NCI-H1048 (cell line): ENCODE measurements around the gene CMC1.
"Not testable (repeated sequence)": the region's sequence is repeated elsewhere in the genome, so short reads cannot be mapped to it uniquely, and the experiment has no call there.

Experiments
- DNase-seq: peaks from one replicate; lab custom pipeline; 2025; lab: John Stamatoyannopoulos, UW

Gene CMC1, protein sequence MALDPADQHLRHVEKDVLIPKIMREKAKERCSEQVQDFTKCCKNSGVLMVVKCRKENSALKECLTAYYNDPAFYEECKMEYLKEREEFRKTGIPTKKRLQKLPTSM

DNA sequence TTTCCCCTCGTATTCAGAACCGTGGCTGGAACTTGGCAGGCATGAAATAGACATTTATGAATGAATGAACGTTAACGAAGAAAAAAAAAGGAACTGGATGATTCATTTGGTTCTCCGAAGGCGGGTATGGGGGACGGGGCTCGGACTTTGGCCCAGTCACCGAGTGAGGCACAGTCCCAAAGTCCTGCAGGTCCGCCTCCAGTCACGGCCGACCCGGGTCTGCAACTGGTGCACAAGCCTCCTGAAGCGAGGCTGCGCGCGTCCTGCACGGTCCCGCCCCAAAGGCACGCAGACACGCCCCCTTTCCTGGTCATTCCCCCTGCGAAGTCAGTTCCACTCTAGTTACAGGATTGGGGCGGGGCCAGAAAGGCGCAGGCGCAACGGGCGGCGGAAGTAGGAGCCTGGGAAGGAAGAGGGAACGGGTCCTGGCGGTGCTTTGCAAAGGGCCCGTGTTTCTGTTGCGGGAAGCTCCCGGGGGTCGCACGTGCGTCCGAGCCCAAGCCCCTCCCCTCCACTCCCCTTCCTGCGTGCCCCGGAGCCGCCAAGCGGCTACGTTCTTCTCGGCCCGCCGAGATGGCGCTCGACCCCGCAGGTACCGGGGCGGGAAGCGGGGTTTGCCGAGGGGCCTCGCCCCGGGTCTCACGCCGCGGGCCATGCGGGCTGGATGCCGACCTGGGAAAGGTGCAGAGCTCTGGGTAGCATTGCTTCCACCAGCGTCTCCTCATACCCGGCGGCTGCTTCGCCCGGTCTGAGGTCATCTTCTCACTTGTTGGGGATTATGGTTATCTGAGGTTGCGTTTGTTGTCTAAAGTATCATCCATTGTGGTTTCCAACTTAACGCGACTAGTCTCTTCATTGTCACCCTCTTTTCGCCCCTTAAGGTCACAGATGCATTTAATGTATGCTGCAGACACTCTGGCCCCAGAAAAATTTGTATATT, at the start of gene CMC1:
Gene CMC1 (plus strand): TSS at position 399 of the 940 bp plus-strand sequence. CDS start 175 bp downstream, at position 574.
- peak; percentile 97 for DNase-seq

DNA sequence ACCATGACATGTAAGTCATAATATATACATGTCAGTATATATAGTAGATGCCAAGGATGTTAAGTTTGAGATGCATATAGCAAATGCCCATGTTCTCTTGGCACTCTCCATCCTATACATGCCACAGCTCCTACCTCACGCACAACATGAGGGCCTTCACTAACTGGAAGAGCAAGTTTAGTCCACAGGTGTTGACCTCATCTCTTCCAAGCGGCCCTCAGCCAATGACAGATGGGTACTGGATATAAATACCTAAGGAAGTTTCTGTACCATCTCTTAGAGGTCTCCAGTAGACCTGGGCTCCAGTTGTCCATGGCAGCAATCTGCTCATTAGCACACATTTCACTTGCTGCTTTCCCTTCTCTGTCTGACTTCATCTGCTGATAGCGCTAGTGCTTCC, 43.3 kb upstream of the CMC1 start:
- DNase-seq = no peak

DNA sequence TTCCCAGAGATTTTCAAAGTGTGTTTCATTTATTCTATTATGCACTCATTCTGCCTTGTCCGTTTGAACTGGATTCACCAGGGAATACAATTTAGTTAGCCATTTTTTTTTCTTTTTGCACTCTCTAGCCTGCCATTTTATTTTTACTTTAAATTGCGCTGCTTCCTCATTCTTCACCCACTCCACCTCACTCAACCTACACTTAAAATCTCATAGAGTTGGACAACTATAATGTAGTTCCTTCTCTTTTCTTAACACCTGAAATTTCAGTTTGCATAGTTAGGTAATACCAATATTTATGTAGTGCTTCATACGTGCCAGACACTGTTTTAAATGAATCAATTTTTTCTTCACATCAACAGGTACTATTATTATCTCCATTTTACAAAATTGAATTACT, 42.4 kb upstream of the CMC1 start:
- no peak for DNase-seq

DNA sequence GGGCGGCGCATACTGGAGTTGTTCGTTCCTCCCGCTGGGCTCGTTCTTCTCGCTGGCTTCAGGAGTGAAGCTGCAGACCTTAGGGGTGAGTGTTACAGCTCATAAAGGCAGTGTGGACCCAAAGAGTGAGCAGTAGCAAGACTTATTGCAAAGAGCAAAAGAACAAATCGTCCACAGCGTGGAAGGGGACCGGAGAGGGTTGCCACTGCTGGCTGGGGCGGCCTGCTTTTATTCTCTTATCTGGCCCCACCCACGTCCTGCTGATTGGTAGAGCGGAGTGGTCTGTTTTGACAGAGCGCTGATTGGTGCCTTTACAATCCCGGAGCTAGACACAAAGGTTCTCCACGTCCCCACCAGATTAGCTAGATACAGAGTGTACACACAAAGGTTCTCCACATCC, 41.8 kb upstream of the CMC1 start:
- DNase-seq = not testable (repeated sequence)

DNA sequence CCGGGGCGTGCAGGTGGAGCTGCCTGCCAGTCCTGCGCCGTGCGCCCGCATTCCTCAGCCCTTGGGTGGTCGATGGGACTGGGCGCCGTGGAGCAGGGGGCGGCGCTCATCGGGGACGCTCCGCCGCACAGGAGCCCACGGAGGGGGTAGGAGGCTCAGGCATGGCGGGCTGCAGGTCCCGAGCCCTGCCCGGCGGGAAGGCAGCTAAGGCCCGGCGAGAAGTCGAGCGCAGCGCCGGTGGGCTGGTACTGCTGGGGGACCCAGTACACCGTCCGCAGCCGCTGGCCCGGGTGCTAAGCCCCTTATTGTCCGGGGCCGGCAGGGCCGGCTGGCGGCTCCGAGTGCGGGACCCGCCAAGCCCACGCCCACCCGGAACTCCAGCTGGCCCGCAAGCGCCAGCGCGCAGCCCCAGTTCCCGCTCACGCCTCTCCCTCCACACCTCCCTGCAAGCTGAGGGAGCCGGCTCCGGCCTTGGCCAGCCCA, 41.0 kb upstream of the CMC1 start:
- not testable (repeated sequence) for DNase-seq

DNA sequence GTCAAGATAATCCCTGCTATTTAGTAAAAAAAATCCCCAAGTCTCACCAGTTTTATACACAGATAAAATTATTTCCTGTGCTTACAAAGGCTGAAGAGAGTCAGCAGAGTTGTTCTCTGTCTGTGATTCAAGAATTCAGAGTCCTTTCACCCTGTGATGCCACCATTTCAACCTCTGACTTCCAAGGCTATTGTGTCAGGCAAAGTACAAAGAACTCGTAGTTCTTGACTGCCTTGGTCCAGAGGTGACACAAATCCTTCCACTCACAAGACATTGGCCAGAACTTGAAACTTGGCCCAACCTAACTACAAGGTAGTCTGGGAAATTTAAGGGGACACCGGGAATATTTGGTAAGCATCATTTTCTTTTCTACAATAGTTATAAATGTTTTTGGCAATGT, 34.9 kb upstream of the CMC1 start:
- DNase-seq = no peak

DNA sequence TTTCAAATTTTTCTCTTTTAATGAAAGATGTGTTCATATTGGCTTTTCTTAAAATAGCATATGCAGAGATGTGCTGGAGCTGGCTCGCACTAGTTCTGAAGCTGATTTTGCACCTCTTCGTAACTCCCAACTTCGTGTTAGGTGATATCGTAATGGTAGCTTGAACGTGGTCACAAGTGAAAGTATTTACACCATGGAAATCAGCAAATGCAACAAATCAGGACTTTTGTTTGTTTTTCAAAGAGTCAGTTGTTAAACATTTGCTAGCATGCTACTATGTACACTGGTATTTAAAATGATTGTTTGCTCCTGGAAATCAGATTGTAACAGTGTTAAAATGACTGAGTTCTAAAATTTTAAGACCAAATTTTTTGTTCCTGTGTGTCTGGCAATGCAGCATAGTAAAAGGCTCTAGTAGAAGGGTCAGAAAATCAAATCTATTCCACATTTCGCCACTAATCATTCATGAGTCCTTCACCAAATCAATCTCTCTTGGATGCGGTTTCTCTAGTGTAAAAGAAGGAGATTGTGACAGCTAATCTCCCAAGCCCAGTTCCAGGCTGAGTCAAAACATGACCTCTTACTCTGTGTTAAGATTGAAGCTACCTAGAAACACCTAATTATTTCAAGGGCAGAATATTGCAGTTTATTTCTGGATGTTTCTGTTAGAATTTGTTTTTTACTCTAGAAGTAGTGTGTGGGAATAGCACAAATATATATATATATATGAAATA, 34.3 kb upstream of the CMC1 start:
- DNase-seq = no peak

DNA sequence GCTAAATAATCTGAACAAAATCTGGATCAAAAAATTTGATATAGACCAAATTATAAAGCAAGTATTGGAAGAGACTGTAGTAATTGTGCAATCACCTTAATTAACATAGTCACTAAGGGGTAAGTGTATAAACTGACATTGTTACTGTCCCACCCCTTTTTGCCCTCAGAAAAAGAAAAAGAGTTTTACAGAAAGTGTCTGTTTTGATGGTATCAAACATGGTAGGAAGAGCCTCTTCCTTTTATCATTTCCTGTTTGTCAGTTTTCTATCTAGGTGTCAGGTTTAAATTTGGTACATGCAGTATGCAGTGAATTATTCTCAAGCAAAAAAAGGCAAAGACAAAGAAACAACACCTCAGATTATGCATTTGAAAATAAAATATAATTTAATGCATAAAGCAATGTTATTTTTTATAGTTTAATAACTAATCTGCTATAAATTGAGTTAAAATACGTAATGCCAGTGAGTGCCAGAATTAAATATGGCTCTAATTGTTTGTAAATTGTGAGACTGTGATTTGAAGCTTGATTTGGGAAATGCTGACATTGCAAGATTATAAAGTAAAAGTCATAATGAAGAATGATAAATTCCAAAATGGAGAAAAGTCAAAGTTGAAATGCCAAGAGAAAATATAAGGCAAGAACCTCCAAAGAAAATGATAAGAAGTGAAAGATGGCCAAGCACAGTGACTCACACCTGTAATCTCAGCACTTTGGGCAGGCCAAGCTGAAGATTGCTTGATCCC, 30.3 kb upstream of the CMC1 start:
- DNase-seq = no peak

DNA sequence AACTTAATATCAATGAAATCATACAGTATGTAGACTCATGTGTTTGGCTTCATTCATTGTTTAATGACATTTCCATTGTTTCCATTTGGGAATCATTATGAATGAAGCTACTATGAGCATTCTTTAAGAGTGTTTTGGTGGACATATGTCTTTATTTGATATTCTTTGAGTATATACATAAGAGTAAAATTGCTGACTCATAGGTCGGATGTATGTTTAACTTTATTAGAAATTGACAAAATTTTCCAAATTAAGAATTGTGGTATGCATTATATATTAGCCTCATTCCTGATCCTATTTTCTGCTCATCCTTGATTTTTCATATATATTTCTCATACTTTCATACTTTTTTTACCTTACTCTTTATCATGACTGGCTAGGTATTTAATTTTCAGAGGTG, 28.7 kb upstream of the CMC1 start:
- DNase-seq = no peak

DNA sequence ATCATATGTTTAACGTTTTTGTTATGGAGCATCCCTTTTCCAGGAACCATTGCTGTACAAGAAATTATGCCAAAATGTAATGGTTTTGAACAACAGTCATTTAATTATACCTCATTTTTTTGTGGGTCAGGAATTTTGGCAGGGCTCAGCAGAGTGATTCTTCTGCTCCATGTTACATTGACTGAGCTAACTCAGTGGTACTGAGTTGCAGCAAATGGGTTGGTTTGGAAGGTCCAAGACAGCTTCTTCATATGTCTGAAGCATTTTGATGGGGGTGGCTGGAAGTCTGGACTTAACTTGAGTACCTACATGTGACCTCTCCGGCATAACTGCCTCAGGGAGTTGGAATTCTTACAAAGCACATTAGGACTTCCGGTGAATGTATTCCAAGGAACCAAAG, 26.0 kb upstream of the CMC1 start:
- no peak for DNase-seq

DNA sequence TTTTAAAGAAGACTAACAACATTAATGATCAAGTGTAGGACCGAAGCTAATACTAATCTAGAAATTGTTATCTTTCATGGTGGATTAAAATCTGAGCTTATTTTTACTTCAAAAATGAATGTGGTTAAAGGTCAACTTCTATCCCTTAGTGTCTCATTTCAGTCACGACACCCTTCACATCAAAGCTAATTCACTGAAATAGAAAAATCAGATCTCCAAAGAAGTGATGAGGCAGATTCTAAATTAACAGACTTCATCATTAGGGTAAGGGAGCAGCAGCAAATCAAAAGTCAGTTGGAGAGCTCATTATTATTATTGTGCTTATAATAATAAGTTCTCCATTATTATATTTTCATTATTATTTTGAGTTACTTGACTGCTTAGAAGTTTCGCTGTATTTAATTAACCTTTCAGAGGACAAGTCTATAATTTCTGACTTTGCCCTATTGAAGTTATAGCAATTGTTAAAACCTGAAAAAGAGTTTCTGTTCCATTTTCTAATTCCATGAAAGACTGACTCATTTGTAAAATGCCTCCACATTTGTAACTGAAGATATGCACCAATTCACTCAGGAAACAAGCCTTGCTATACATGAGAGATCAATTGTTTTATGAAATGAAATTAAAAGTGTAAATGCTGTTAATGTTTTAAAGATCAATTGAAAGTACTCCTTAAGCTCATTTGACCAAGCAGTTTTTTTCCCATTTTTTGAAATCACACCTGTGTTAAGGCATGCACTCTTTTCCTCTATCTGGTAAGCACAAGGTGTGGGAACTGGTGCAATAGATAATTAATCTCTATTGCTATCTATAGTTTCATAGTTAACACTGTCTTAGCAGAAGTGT, 23.1 kb upstream of the CMC1 start:
- DNase-seq = no peak

DNA sequence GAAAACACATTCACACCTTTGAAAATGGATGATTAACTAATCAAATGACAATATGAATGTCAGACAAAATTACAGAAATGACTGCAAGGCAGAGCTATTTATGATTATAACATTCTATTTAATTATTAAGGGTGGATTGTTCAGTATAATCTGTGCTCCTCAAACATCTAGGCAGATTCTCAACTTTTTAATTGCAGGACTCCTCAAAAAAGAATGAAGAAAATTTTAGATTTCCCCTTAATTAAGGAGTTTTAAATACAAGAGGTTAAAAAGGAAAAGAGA, 22.6 kb upstream of the CMC1 start:
- DNase-seq = no peak

DNA sequence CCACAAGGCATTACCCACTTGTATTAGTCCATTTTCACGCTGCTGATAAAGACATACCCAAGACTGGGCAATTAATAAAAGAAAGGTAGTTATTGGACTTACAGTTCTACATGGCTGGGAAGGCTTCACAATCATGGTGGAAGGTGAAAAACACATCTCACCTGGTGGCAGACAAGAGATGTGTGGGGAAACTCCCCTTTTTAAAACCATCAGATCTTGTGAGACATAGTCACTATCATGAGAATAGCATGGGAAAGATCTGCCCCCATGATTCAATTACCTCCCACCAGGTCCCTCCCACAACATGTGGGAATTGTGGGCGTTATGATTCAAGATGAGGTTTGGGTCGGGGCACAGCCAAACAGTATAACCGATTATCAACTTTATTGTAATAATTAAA, 17.0 kb upstream of the CMC1 start:
- DNase-seq = no peak

DNA sequence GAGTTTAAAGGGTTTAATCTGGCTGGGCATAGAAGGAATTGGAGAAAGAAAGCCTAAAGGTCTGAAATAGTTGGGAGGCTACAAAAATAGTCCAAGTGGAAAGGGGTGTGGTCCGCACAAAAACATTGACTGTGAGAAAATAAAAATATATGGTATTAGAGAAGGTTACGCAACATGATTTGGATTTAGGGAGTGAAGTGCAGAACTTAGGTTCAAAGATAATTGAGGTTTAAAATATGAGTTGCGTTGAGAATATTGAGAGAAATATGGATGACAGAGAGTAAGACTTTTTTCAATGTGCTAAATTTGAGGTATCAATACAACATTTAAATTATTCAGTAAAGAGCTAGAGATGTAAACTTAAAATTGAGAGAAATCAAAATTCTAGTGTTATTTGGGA, 15.4 kb upstream of the CMC1 start:
- no peak for DNase-seq

DNA sequence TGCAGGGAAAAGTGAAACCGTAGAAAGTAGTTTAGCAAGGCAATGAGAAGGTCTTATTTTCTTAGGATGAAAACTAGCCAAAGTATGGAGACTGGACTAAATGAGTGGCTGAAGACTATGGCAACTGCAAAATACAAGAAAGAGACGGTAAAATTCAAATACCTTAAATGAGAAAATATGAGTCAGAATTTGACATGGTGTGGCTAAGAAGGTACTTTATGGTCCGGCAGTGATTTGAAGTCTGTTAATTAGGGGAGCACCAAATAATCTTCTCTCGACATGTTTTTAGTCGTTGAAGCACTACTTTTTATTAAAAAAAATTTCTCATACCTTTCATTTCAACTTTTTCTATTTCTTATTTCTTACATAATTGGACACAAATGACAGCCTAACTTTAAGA, 12.8 kb upstream of the CMC1 start:
- DNase-seq = no peak

DNA sequence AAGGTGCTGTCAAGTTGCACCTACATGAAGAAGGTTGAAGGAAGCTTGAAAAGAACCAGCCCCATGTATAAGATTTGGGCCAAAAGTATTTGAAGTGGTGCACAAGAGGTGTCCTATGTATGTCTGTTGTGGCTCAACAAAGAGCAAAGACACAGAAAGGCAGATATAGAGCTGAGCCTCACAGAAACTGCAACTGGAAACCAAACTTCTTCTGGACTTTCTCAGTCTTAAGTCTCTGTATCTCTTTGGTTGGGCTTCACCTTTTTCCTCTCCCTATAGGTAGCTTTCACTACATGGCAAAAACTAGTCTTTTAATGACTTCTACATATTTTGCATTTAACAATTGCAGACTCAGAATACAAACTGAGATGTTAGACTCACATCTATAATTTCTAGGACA, 8.8 kb upstream of the CMC1 start:
- DNase-seq = no peak

DNA sequence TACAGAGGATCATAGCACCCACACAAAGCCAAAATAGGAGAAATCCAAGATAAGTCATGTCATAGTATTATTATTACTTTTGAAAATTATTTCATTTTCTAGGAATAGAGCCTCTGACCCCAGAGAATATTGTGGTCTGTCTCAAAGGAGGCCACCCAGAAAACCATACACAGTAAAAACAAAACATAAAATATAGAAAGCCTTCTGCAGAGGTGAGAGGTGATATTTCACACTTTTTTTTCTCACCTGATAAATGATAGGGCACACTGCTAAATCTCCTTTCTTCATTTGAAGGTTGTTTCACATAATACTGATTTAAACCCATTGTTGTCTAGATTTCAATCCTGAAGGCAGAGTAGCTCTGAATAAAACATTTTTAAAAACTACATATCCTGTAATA, 7.0 kb upstream of the CMC1 start:
- no peak for DNase-seq

DNA sequence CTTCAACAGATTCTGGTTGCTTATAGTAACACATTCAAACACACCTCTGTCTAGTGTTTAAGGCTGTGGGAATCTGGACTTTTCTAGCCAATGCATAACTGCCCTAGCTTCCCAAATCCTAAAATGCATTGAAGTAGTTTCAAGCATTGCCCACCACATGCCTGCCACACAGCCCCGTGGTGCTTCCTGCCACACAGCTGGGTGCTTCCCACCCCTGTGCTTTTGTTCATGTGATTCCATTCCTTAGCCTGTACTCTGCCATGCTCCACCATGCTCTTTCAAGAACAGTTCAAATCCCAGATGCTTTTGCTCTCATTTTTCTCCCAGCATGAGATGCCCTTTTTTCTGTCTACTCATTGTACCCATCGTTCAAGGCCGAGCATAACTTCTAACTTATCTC, 2.3 kb upstream of the CMC1 start:
- no peak for DNase-seq

DNA sequence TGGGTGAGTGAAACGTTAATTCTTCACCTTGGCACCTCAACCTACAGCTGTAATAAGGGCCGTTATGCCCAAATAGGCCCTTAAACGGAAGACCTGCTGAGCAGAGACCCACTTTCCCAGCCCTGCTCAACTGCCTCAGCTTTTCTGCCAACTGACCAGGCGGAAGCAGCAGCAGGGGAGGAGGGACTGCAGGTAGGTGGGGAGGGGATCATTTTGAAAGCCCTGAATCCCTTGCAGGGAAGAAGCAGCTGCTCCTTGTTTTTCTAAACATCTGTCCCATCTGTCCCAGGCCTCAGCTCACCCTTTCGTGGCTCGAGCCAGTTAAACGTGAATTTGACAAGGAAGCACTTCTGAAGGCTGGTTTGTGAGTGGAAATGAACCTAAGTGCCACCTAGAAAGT, 978 bp upstream of the CMC1 start:
- no peak for DNase-seq

DNA sequence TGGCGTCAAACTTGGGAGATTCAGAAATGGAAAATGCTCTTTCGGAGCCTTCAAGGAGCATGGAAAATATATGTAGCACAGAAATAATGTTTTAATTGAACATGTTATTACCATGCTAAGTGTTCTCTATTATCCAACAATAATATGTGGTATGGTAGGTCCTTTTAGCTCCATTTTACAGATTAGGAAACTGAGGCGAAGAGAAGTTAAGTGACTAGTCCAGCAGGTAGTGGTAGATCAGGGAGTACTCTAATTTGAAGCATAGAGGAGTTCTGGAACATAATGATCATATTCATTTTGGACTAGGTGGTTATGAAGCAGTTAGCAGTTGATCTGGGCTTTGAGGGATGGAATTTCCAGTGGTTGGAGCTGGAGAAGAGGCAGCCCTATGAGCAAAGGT, 1.1 kb downstream of the CMC1 start:
- no peak for DNase-seq

DNA sequence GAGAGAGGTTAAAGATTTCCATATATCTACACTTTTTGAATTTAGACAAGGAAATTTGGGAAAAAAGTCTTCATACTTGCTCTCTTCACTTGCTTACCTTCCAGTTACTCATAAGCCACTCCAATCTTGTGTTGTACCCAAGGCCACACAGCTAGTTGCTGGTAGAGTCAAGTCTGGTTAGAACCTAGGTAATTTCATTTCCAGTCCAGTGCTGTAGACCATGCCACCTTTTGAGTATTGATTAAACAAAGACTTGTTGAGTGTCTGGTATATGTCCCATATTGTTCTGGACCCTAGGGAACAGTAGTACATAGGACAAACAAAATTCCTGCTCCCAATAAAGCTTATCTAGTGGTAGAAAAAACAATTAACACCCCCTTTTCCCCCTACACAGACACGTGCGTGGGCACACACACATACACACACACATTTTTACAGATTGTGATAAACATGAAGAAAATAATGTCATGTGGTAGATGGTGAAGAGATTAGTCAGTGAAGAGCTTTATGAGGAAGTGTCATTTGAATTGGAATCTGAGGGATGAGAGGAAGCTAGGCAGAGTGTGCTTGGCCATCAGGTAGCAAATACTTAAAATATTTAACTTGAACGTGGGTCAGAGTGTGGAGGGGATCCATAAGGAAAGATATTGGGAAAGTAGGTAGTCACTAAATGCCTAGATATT, 2.1 kb downstream of the CMC1 start:
- no peak for DNase-seq
